Liver (tissue), 9 donors: ENCODE data around the gene KANSL1. TPM values are rescaled to one million over a fixed set of nuclear protein-coding genes. Genes with fewer than 3 reads are reported as not detected.

Experiments
- DNase-seq: peaks from one replicate; pipeline ENCODE4 v3.0.0-alpha.2; 2017; ENCODE audit warnings: low spot score
- H3K27ac ChIP-seq, 2 donors: one replicate each; pipeline ENCODE4 v1.7.0; 2013; ENCODE audit warnings: inconsistent platforms in 2 of 2, low read length in 2 of 2, control low read depth in 1 of 2, low read depth in 1 of 2, mild to moderate bottlenecking in 1 of 2
- H3K27me3 ChIP-seq, 4 donors: one replicate each; pipeline versions ENCODE4 v1.6.1 to v1.7.0; 2013; ENCODE audit warnings: low read length in 3 of 4, inconsistent platforms in 1 of 4, mild to moderate bottlenecking in 1 of 4, moderate library complexity in 1 of 4; ENCODE audit not compliant: control insufficient read depth in 4 of 4, insufficient read depth in 4 of 4
- H3K36me3 ChIP-seq, 4 donors: one replicate each; pipeline versions ENCODE4 v1.6.1 to v1.7.0; 2013; ENCODE audit warnings: low read length in 3 of 4, mild to moderate bottlenecking in 3 of 4, low read depth in 1 of 4, moderate library complexity in 1 of 4; ENCODE audit not compliant: control insufficient read depth in 4 of 4, insufficient read depth in 3 of 4
- H3K4me1 ChIP-seq, 4 donors: one replicate each; pipeline versions ENCODE4 v1.6.1 to v1.7.0; 2013; ENCODE audit warnings: low read length in 3 of 4, mild to moderate bottlenecking in 3 of 4, moderate library complexity in 1 of 4; ENCODE audit not compliant: control insufficient read depth in 4 of 4, insufficient read depth in 4 of 4
- H3K4me3 ChIP-seq, 3 donors: one replicate each; pipeline versions ENCODE4 v1.6.1 to v1.7.0; 2013; ENCODE audit warnings: low read length in 3 of 3, control low read depth in 1 of 3, low read depth in 1 of 3, mild to moderate bottlenecking in 1 of 3
- H3K9ac ChIP-seq, 2 donors: one replicate each; pipeline ENCODE4 v1.7.0; 2013; ENCODE audit warnings: low read length in 2 of 2, mild to moderate bottlenecking in 2 of 2, moderate library complexity in 2 of 2, control low read depth in 1 of 2, low read depth in 1 of 2
- H3K9me3 ChIP-seq, 4 donors: one replicate each; pipeline versions ENCODE4 v1.6.1 to v1.7.0; 2013; ENCODE audit warnings: low read length in 3 of 4; ENCODE audit not compliant: control insufficient read depth in 4 of 4
- EGR1 ChIP-seq, 2 donors: IDR thresholded peaks; 2 replicates each; pipeline ENCODE4 v1.6.1; 2016 to 2018; ENCODE audit warnings: antibody characterized with exemption in 2 of 2, low read depth in 2 of 2
- FOXA1 ChIP-seq: IDR thresholded peaks from 2 replicates; pipeline ENCODE4 v1.6.1; 2016; ENCODE audit warnings: antibody characterized with exemption
- FOXA2 ChIP-seq: IDR thresholded peaks from 2 replicates; pipeline ENCODE4 v1.6.1; 2016; ENCODE audit warnings: antibody characterized with exemption
- GABPA ChIP-seq, 2 donors: IDR thresholded peaks in 1 of 2; conservative IDR thresholded peaks in 1 of 2; 2 replicates each; pipeline ENCODE4 v1.6.1; 2016; ENCODE audit warnings: antibody characterized with exemption in 2 of 2, mild to moderate bottlenecking in 1 of 2, moderate library complexity in 1 of 2
- HNF4A ChIP-seq, 2 donors: conservative IDR thresholded peaks; 2 replicates each; pipeline ENCODE4 v1.6.1; 2016; ENCODE audit warnings: antibody characterized with exemption in 2 of 2, mild to moderate bottlenecking in 2 of 2
- HNF4G ChIP-seq: IDR thresholded peaks from 2 replicates; pipeline ENCODE4 v1.6.1; 2016; ENCODE audit warnings: antibody characterized with exemption
- JUND ChIP-seq, 2 donors: IDR thresholded peaks; 2 replicates each; pipeline ENCODE4 v1.6.1; 2016; ENCODE audit warnings: antibody characterized with exemption in 2 of 2
- RXRA ChIP-seq, 2 donors: IDR thresholded peaks; 2 replicates each; pipeline ENCODE4 v1.6.1; 2017 to 2018; ENCODE audit warnings: antibody characterized with exemption in 2 of 2, mild to moderate bottlenecking in 1 of 2
- SP1 ChIP-seq: IDR thresholded peaks from 2 replicates; pipeline ENCODE4 v1.6.1; 2018; ENCODE audit warnings: antibody characterized with exemption, mild to moderate bottlenecking
- YY1 ChIP-seq: IDR thresholded peaks from 2 replicates; pipeline ENCODE4 v1.6.1; 2016; ENCODE audit warnings: antibody characterized with exemption, mild to moderate bottlenecking
- WGBS: extraction: QIAGEN DNeasy Blood & Tissue Kit; methylation state at CpG from one replicate; pipeline ENCODE4 v1.1.7; 2013; 5-methylcytosine and 5-hydroxymethylcytosine counted together
- polyA plus RNA-seq, 2 donors: library from polyadenylated mRNA; stranded (reverse) in 1 of 2; unstranded in 1 of 2; fragments of 200-250 nt in 1 of 2; fragments of >200 nt in 1 of 2; fragmentation: Nextera tagmentation in 1 of 2; extraction: Ambion mirVana in 1 of 2; gene quantifications; one replicate each; pipeline versions ENCODE4 v1.2.1 to v1.2.3, GENCODE V29; 2013 to 2015
- total RNA-seq, 2 donors: library from RNA; depleted of rRNA; stranded (reverse); fragments of >200 nt; gene quantifications; one replicate each; pipeline ENCODE4 v1.2.3, GENCODE V29; 2014
- TF ChIP-seq, protein P1 (sequence below): fragments of 150-350 bp; IDR thresholded peaks from 2 replicates; pipeline ENCODE4 v1.5.1; 2017; ENCODE audit warnings: improper control_type of control experiment, low read depth, low read length; ENCODE audit not compliant: missing input control
- TF ChIP-seq, protein P2 (sequence below): IDR thresholded peaks from 2 replicates; pipeline ENCODE4 v1.6.1; 2016; ENCODE audit warnings: antibody characterized with exemption
- TF ChIP-seq, protein P3 (sequence below): IDR thresholded peaks from 2 replicates; pipeline ENCODE4 v1.6.1; 2016; ENCODE audit warnings: antibody characterized with exemption
- donor health status: healthy.
- donor health status: healthy.
- donor health status: healthy.
- donor health status: healthy.
- donor health status: healthy.

The KANSL1 gene
- total and polyA plus RNA-seq, 4 donors = 5.5 to 86.3 (median 24.0) TPM

DNA sequence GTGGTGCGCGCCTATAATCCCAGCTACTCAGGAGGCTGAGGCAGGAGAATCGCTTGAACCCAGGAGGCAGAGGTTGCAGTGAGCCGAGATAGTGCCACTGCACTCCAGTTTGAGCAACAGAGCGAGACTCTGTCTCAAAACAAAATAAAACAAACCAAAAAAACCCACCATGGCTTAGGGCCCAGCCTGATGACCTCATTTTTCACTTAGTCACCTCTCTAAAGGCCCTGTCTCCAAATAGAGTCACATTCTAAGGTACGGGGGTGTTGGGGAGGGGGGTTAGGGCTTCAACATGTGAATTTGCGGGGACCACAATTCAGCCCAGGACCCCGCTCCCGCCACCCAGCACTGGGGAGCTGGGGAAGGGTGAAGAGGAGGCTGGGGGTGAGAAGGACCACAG lies 195.6 kb downstream of the KANSL1 start:
- WGBS = 94% methylated on average over 9 of the region's 9 CpGs
- no peak for TF ChIP-seq HNF4A (conservative IDR thresholded peaks at IDR 0.05)
- no peak for TF ChIP-seq SP1
- TF ChIP-seq YY1 = no peak
- H3K9ac ChIP-seq = no peak overlapping the region
- DNase-seq = no peak
- no peak overlapping the region for H3K27ac ChIP-seq
- H3K27me3 ChIP-seq = no peaks in the 10 kb centered on the region
- H3K4me3 ChIP-seq = no peak overlapping the region
- H3K36me3 ChIP-seq = no peaks in the 10 kb centered on the region
- H3K4me1 ChIP-seq = peaks cover 0 to under 1% (median 0%) of the 10 kb centered on the region in 4 donors
- no peaks in the 10 kb centered on the region for H3K9me3 ChIP-seq

DNA sequence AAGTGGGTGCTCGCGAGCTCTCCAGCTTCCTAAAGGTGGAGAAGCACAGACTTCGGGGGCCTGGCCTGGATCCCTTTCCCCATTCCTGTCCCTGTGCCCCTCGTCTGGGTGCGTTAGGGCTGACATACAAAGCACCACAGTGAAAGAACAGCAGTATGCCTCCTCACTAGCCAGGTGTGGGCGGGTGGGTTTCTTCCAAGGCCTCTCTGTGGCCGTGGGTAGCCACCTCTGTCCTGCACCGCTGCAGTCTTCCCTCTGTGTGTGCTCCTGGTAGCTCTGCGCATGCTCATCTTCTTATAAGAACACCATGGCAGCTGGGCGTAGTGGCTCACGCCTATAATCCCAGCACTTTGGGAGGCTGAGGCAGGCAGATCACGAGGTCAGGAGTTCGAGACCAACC lies 196.1 kb downstream of the KANSL1 start:
- WGBS = 91% methylated on average over 13 of the region's 13 CpGs
- Histone ChIP-seq H3K9me3 (no peaks in the 10 kb centered on the region), H3K27ac (no peak overlapping the region), H3K9ac (no peak overlapping the region), H3K27me3 (no peaks in the 10 kb centered on the region), H3K4me3 (no peak overlapping the region), H3K36me3 (no peaks in the 10 kb centered on the region), H3K4me1 (no peaks in the 10 kb centered on the region)
- TF ChIP-seq JUND (IDR thresholded peaks at IDR 0.05) = no peak
- DNase-seq = no peak

DNA sequence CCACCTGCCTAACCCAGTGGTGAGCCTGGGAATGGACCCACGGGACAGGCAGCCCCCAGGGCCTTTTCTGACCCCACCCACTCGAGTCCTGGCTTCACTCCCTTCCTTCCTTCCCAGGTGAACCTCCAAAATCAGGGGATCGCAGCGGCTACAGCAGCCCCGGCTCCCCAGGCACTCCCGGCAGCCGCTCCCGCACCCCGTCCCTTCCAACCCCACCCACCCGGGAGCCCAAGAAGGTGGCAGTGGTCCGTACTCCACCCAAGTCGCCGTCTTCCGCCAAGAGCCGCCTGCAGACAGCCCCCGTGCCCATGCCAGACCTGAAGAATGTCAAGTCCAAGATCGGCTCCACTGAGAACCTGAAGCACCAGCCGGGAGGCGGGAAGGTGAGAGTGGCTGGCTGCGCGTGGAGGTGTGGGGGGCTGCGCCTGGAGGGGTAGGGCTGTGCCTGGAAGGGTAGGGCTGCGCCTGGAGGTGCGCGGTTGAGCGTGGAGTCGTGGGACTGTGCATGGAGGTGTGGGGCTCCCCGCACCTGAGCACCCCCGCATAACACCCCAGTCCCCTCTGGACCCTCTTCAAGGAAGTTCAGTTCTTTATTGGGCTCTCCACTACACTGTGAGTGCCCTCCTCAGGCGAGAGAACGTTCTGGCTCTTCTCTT lies 196.8 kb downstream of the KANSL1 start:
- H3K27me3 ChIP-seq = no peaks in the 10 kb centered on the region
- no peaks in the 10 kb centered on the region for H3K4me1 ChIP-seq
- DNase-seq = no peak
- H3K36me3 ChIP-seq = no peaks in the 10 kb centered on the region
- no peaks in the 10 kb centered on the region for H3K9me3 ChIP-seq
- no peak for TF ChIP-seq RXRA (IDR thresholded peaks at IDR 0.05)
- TF ChIP-seq, protein P1, sequence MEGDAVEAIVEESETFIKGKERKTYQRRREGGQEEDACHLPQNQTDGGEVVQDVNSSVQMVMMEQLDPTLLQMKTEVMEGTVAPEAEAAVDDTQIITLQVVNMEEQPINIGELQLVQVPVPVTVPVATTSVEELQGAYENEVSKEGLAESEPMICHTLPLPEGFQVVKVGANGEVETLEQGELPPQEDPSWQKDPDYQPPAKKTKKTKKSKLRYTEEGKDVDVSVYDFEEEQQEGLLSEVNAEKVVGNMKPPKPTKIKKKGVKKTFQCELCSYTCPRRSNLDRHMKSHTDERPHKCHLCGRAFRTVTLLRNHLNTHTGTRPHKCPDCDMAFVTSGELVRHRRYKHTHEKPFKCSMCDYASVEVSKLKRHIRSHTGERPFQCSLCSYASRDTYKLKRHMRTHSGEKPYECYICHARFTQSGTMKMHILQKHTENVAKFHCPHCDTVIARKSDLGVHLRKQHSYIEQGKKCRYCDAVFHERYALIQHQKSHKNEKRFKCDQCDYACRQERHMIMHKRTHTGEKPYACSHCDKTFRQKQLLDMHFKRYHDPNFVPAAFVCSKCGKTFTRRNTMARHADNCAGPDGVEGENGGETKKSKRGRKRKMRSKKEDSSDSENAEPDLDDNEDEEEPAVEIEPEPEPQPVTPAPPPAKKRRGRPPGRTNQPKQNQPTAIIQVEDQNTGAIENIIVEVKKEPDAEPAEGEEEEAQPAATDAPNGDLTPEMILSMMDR = no peak
- TF ChIP-seq GABPA (IDR thresholded peaks at IDR 0.05 in 1 of 2, conservative IDR thresholded peaks at IDR 0.05 in 1 of 2) = no peak
- TF ChIP-seq, protein P2, sequence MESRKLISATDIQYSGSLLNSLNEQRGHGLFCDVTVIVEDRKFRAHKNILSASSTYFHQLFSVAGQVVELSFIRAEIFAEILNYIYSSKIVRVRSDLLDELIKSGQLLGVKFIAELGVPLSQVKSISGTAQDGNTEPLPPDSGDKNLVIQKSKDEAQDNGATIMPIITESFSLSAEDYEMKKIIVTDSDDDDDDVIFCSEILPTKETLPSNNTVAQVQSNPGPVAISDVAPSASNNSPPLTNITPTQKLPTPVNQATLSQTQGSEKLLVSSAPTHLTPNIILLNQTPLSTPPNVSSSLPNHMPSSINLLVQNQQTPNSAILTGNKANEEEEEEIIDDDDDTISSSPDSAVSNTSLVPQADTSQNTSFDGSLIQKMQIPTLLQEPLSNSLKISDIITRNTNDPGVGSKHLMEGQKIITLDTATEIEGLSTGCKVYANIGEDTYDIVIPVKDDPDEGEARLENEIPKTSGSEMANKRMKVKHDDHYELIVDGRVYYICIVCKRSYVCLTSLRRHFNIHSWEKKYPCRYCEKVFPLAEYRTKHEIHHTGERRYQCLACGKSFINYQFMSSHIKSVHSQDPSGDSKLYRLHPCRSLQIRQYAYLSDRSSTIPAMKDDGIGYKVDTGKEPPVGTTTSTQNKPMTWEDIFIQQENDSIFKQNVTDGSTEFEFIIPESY = no peak
- TF ChIP-seq HNF4G = no peak
- no peak for TF ChIP-seq FOXA1
- no peak for TF ChIP-seq HNF4A (conservative IDR thresholded peaks at IDR 0.05)
- no peak for TF ChIP-seq FOXA2
- no peak for TF ChIP-seq EGR1 (IDR thresholded peaks at IDR 0.05; ENCODE audit: low read depth in 2 of 2)
- TF ChIP-seq, protein P3, sequence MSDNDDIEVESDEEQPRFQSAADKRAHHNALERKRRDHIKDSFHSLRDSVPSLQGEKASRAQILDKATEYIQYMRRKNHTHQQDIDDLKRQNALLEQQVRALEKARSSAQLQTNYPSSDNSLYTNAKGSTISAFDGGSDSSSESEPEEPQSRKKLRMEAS = no peak
- WGBS = 85% methylated on average over 31 of the region's 31 CpGs
- H3K27ac ChIP-seq = no peak overlapping the region
- H3K4me3 ChIP-seq = no peak overlapping the region
- no peak overlapping the region for H3K9ac ChIP-seq
